Activated CD4-positive, CD25-positive, alpha-beta regulatory T cell treated with anti-CD3 and anti-CD28 coated beads, Interleukin-2, amount 50 U/mL, for 24 hours (primary cell): Measurements from ENCODE around the gene CYBB.

Source experiments
- ATAC-seq, 2 donors: fragments of 150-1000 bp; cut with Tn5 transposase; one replicate each; pipeline ENCODE4 v1.10.0; 2021; ENCODE audit warnings: mild to moderate bottlenecking in 1 of 2, moderate library complexity in 1 of 2

The CYBB gene

GRCh38 chrX:37846141-37846540, 66.3 kb downstream of the CYBB start:
- peak; percentile 55 to 58 for ATAC-seq

- ATAC-seq, result peak; percentile 35 to 47
These were observed 66.7 kb downstream of the CYBB start for GRCh38 chrX:37846558-37846933.

GRCh38 chrX:37846934-37847732, 67.3 kb downstream of the CYBB start, which contains the start of gene DYNLT3:
DYNLT3 (minus strand) TSS chrX:37847571; CDS start chrX:37847510, 61 bp downstream.
- peak; percentile 92 to 93 for ATAC-seq

GRCh38 chrX:37847733-37848197, 67.9 kb downstream of the CYBB start:
- peak in 1 of 2 donors; percentile 3 for ATAC-seq

GRCh38 chrX:37854148-37854547, 74.3 kb downstream of the CYBB start:
- no peak for ATAC-seq

GRCh38 chrX:37854748-37855147, 74.9 kb downstream of the CYBB start:
- no peak for ATAC-seq

- no peak for ATAC-seq
These were observed 80.9 kb downstream of the CYBB start for GRCh38 chrX:37860721-37861120.

- no peak for ATAC-seq
These were observed 83.0 kb downstream of the CYBB start for GRCh38 chrX:37862851-37863250.
